Suprapubic skin (tissue), 4 donors: ENCODE data around the gene LHFPL3. TPM values are rescaled to one million over a fixed set of nuclear protein-coding genes. Genes with fewer than 3 reads are reported as not detected.

Experiments used
- DNase-seq, 2 donors: peaks; one replicate each; pipeline ENCODE4 v3.0.0-alpha.2; 2019; ENCODE audit warnings: low spot score in 2 of 2
- H3K27ac ChIP-seq: fragments of 200-600 bp; sonication (generic); one replicate; pipeline ENCODE4 v1.5.1; 2019
- H3K27me3 ChIP-seq: fragments of 200-600 bp; sonication (generic); one replicate; pipeline ENCODE4 v1.5.1; 2019
- H3K36me3 ChIP-seq: fragments of 200-600 bp; sonication (generic); one replicate; pipeline ENCODE4 v1.5.1; 2019
- H3K4me1 ChIP-seq: fragments of 200-600 bp; sonication (generic); one replicate; pipeline ENCODE4 v1.5.1; 2019
- H3K4me3 ChIP-seq: fragments of 200-600 bp; sonication (generic); one replicate; pipeline ENCODE4 v1.5.1; 2019; ENCODE audit warnings: mild to moderate bottlenecking
- H3K9me3 ChIP-seq: fragments of 200-600 bp; sonication (generic); one replicate; pipeline ENCODE4 v1.5.1; 2019
- CTCF ChIP-seq, 2 donors: fragments of 200-600 bp in 1 of 2; fragments of 450-650 bp in 1 of 2; sonication (generic) in 1 of 2; IDR thresholded peaks; one replicate each; pipeline ENCODE4 v1.5.1; 2016 to 2019; ENCODE audit warnings: antibody characterized with exemption in 2 of 2, mild to moderate bottlenecking in 1 of 2, moderate library complexity in 1 of 2
- EP300 ChIP-seq: sonication (generic); formaldehyde crosslinking; IDR thresholded peaks from one replicate; pipeline ENCODE4 v1.6.1; 2017; ENCODE audit warnings: antibody characterized with exemption
- POLR2A ChIP-seq, 2 donors: fragments of 450-650 bp; IDR thresholded peaks; one replicate each; pipeline ENCODE4 v1.6.1; 2017; ENCODE audit warnings: antibody characterized with exemption in 2 of 2, mild to moderate bottlenecking in 2 of 2, moderate library complexity in 2 of 2
- POLR2AphosphoS5 ChIP-seq, 3 donors: sonication (generic); formaldehyde crosslinking; IDR thresholded peaks; one replicate each; pipeline ENCODE4 v1.6.1; 2017; ENCODE audit warnings: antibody characterized with exemption in 3 of 3
- WGBS: methylation state at CpG from one replicate; pipeline ENCODE4 v1.1.5; 2018; 5-methylcytosine and 5-hydroxymethylcytosine counted together
- total RNA-seq, 4 donors: library from RNA; depleted of rRNA; stranded (reverse); fragments of >200 nt; gene quantifications; one replicate each; pipeline ENCODE4 v1.1.0, GENCODE V29; 2016

The LHFPL3 gene
- total RNA-seq, 4 donors from 2014 or later, result not detected

GRCh38 chr7:104652434-104652833, 324.0 kb downstream of the LHFPL3 start:
- DNase-seq, result no peak
- no peaks in the 10 kb centered on the region for H3K27me3 ChIP-seq
- 78% methylated on average over 4 of the region's 4 CpGs for WGBS
- no peak for TF ChIP-seq POLR2A (IDR thresholded peaks at IDR 0.05)
- no peaks in the 10 kb centered on the region for H3K36me3 ChIP-seq
- H3K9me3 ChIP-seq, result no peaks in the 10 kb centered on the region
- no peaks in the 10 kb centered on the region for H3K4me1 ChIP-seq
- no peak overlapping the region for H3K4me3 ChIP-seq
- no peak overlapping the region for H3K27ac ChIP-seq

- 50% methylated on average over 1 of the region's 1 CpG for WGBS
- no peak for TF ChIP-seq CTCF (IDR thresholded peaks at IDR 0.05)
- no peak for TF ChIP-seq EP300
- no peak for TF ChIP-seq POLR2AphosphoS5 (IDR thresholded peaks at IDR 0.05)
- no peak for TF ChIP-seq POLR2A (IDR thresholded peaks at IDR 0.05)
- DNase-seq, result no peak
- Histone ChIP-seq H3K4me3 (no peak overlapping the region), H3K4me1 (no peaks in the 10 kb centered on the region), H3K27me3 (no peaks in the 10 kb centered on the region), H3K9me3 (no peaks in the 10 kb centered on the region), H3K36me3 (no peaks in the 10 kb centered on the region), H3K27ac (no peak overlapping the region)
Observed at GRCh38 chr7:104652865-104653264, 324.5 kb downstream of the LHFPL3 start.

GRCh38 chr7:104653825-104654401, 325.5 kb downstream of the LHFPL3 start:
- Histone ChIP-seq H3K9me3 (no peaks in the 10 kb centered on the region), H3K4me1 (no peaks in the 10 kb centered on the region), H3K36me3 (no peaks in the 10 kb centered on the region), H3K27ac (no peak overlapping the region), H3K4me3 (no peak overlapping the region), H3K27me3 (no peaks in the 10 kb centered on the region)
- no peak for TF ChIP-seq POLR2AphosphoS5 (IDR thresholded peaks at IDR 0.05)
- no peak for TF ChIP-seq POLR2A (IDR thresholded peaks at IDR 0.05)
- TF ChIP-seq EP300, result no peak
- WGBS, result 28% methylated on average over 4 of the region's 4 CpGs
- DNase-seq, result no peak

- Histone ChIP-seq H3K4me1 (no peaks in the 10 kb centered on the region), H3K9me3 (no peaks in the 10 kb centered on the region), H3K27ac (no peak overlapping the region), H3K4me3 (no peak overlapping the region), H3K27me3 (no peaks in the 10 kb centered on the region), H3K36me3 (no peaks in the 10 kb centered on the region)
- no peak for TF ChIP-seq POLR2AphosphoS5 (IDR thresholded peaks at IDR 0.05)
- TF ChIP-seq CTCF (IDR thresholded peaks at IDR 0.05), result no peak
- TF ChIP-seq POLR2A (IDR thresholded peaks at IDR 0.05), result no peak
- no peak for TF ChIP-seq EP300
- 74% methylated on average over 3 of the region's 3 CpGs for WGBS
- DNase-seq, result no peak
Observed at GRCh38 chr7:104655592-104655991, 327.2 kb downstream of the LHFPL3 start.

GRCh38 chr7:104656467-104656866, 328.1 kb downstream of the LHFPL3 start:
- Histone ChIP-seq H3K36me3 (no peaks in the 10 kb centered on the region), H3K4me1 (no peaks in the 10 kb centered on the region), H3K27me3 (no peaks in the 10 kb centered on the region), H3K9me3 (no peaks in the 10 kb centered on the region), H3K27ac (no peak overlapping the region), H3K4me3 (no peak overlapping the region)
- TF ChIP-seq POLR2A (IDR thresholded peaks at IDR 0.05), result no peak
- TF ChIP-seq POLR2AphosphoS5 (IDR thresholded peaks at IDR 0.05), result no peak
- no peak for TF ChIP-seq EP300
- no peak for TF ChIP-seq CTCF (IDR thresholded peaks at IDR 0.05)
- no CpG with 5 or more reads among the region's 1 CpG for WGBS
- no peak for DNase-seq

- WGBS, result 84% methylated on average over 1 of the region's 1 CpG
- TF ChIP-seq EP300 (no peak), POLR2A (IDR thresholded peaks at IDR 0.05) (no peak), POLR2AphosphoS5 (IDR thresholded peaks at IDR 0.05) (no peak), CTCF (IDR thresholded peaks at IDR 0.05) (no peak)
- no peak overlapping the region for H3K27ac ChIP-seq
- DNase-seq, result no peak
- no peak overlapping the region for H3K4me3 ChIP-seq
- no peaks in the 10 kb centered on the region for H3K36me3 ChIP-seq
- H3K4me1 ChIP-seq, result no peaks in the 10 kb centered on the region
- H3K27me3 ChIP-seq, result no peaks in the 10 kb centered on the region
- H3K9me3 ChIP-seq, result no peaks in the 10 kb centered on the region
Observed at GRCh38 chr7:104657134-104657533, 328.7 kb downstream of the LHFPL3 start.
